Adrenal gland (tissue), 5 donors: Measurements from ENCODE around the gene MRPL36.
"Not testable (repeated sequence)": the region's sequence is repeated elsewhere in the genome, so short reads cannot be mapped to it uniquely, and the experiment has no call there.

Experiments used
- POLR2A ChIP-seq, 2 donors: fragments of 450-650 bp; IDR thresholded peaks; one replicate each; pipeline ENCODE4 v1.6.1; 2017; ENCODE audit warnings: antibody characterized with exemption in 2 of 2, mild to moderate bottlenecking in 2 of 2, moderate library complexity in 1 of 2
- TF ChIP-seq, protein P1 (sequence below), 6 experiments: fragments of 450-650 bp in 4 of 6; fragments of 200-600 bp in 2 of 6; sonication (generic) in 1 of 6; IDR thresholded peaks; 1 replicate in 5 of 6; 2 replicates in 1 of 6; pipeline versions ENCODE4 v1.5.1 to v1.8.0; 2016 to 2021; ENCODE audit warnings: antibody characterized with exemption in 6 of 6, mild to moderate bottlenecking in 2 of 6, moderate library complexity in 1 of 6
- donor health status: DM: no; HTN: no; CAD: no.

DNA sequence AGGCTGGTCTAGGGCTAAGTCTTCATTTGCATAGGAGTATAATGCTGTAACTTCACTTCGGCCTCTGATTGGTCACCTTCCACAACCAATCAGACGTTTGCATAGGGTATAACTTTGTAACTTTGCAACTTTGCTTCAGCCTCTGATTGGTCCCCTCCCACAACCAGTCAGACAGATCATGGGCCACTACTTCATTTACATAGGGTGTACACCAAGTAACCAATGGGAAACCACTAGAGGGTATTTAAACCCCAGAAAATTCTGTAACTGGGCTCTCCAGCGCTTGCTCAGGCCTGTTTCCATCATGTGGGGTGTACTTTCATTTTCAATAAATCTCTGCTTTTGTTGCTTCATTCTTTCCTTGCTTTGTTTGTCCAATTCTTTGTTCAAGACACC is 10.2 kb downstream of the MRPL36 start:
- TF ChIP-seq, protein P1, sequence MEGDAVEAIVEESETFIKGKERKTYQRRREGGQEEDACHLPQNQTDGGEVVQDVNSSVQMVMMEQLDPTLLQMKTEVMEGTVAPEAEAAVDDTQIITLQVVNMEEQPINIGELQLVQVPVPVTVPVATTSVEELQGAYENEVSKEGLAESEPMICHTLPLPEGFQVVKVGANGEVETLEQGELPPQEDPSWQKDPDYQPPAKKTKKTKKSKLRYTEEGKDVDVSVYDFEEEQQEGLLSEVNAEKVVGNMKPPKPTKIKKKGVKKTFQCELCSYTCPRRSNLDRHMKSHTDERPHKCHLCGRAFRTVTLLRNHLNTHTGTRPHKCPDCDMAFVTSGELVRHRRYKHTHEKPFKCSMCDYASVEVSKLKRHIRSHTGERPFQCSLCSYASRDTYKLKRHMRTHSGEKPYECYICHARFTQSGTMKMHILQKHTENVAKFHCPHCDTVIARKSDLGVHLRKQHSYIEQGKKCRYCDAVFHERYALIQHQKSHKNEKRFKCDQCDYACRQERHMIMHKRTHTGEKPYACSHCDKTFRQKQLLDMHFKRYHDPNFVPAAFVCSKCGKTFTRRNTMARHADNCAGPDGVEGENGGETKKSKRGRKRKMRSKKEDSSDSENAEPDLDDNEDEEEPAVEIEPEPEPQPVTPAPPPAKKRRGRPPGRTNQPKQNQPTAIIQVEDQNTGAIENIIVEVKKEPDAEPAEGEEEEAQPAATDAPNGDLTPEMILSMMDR (IDR thresholded peaks at IDR 0.05) = not testable (repeated sequence)
- not testable (repeated sequence) for TF ChIP-seq POLR2A (IDR thresholded peaks at IDR 0.05)
